Cardiac muscle cell (in vitro differentiated cells and primary cell): Measurements from ENCODE around the gene U2SURP. TPM values are rescaled to one million over a fixed set of nuclear protein-coding genes. Genes with fewer than 3 reads are reported as not detected.
"Not testable (repeated sequence)": the region's sequence is repeated elsewhere in the genome, so short reads cannot be mapped to it uniquely, and the experiment has no call there.

ENCODE experiments used
- DNase-seq, 2 donors: peaks; one replicate each; pipeline versions ENCODE4 v3.0.0 to v3.0.0-alpha.2; 2010 to 2017; ENCODE audit warnings: low read depth in 1 of 2, low spot score in 1 of 2
- H3K27ac ChIP-seq: fragments of 200-600 bp; sonication (generic); 2 replicates; pipeline ENCODE4 v1.5.1; 2016
- H3K27me3 ChIP-seq: fragments of 200-600 bp; sonication (generic); 2 replicates; pipeline ENCODE4 v1.6.0; 2016; ENCODE audit warnings: control low read depth
- H3K36me3 ChIP-seq: fragments of 200-600 bp; sonication (generic); 2 replicates; pipeline ENCODE4 v1.5.1; 2016; ENCODE audit warnings: control low read depth
- H3K4me1 ChIP-seq: fragments of 200-600 bp; sonication (generic); 2 replicates; pipeline ENCODE4 v1.8.1; 2017; ENCODE audit warnings: low read depth, mild to moderate bottlenecking, mixed run types
- H3K4me3 ChIP-seq: fragments of 200-600 bp; sonication (generic); 2 replicates; pipeline ENCODE4 v1.5.1; 2016; ENCODE audit warnings: mild to moderate bottlenecking
- H3K9me3 ChIP-seq: fragments of 200-600 bp; sonication (generic); 2 replicates; pipeline ENCODE4 v1.5.1; 2017; ENCODE audit warnings: low read depth, mild to moderate bottlenecking, control low read depth
- polyA plus RNA-seq: library from polyadenylated mRNA; unstranded; fragments of >200 nt; fragmentation: Nextera tagmentation; extraction: Ambion mirVana; gene quantifications from 2 replicates; pipeline ENCODE4 v1.2.1, GENCODE V29; 2016
- total RNA-seq: library from RNA; depleted of rRNA; stranded (reverse); fragments of >200 nt; gene quantifications from 2 replicates; pipeline ENCODE4 v1.2.3, GENCODE V29; 2016
- TF ChIP-seq, protein P1 (sequence below): IDR thresholded peaks from 2 replicates; pipeline ENCODE4 v1.5.1; 2012; ENCODE audit warnings: low read depth, mild to moderate bottlenecking, low read length

Gene U2SURP
- total and polyA plus RNA-seq, 2 experiments from 2014 or later, result 66.4 to 89.0 TPM

DNA sequence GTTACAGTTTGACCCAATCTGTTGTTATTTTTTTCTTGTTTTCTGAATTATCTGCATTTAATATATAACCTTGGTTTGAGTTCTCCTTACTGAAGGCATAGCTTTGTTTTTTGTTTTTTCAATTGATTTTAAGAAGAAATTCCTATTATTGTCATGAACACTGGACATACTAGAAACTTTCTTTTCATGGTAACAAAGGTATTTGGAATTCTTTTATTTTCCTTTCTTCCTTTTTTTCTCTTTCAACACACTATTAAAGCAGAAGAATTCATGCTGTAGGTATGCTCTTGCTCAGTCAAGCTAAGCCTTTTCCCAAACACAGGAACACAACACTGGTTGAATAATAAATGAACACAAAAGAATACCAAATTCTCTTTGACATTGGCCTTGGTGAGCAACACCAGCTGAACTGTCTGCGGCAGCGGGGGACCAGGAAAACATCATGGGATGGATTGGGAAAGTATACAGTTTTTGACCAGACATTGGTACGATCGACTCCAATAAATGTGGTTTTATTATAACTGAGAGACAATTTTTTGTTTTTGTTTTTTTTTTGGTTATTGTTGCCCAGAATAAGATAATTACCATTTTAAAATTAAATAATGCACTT lies 23.1 kb downstream of the U2SURP start:
- no peak for DNase-seq
- TF ChIP-seq, protein P1, sequence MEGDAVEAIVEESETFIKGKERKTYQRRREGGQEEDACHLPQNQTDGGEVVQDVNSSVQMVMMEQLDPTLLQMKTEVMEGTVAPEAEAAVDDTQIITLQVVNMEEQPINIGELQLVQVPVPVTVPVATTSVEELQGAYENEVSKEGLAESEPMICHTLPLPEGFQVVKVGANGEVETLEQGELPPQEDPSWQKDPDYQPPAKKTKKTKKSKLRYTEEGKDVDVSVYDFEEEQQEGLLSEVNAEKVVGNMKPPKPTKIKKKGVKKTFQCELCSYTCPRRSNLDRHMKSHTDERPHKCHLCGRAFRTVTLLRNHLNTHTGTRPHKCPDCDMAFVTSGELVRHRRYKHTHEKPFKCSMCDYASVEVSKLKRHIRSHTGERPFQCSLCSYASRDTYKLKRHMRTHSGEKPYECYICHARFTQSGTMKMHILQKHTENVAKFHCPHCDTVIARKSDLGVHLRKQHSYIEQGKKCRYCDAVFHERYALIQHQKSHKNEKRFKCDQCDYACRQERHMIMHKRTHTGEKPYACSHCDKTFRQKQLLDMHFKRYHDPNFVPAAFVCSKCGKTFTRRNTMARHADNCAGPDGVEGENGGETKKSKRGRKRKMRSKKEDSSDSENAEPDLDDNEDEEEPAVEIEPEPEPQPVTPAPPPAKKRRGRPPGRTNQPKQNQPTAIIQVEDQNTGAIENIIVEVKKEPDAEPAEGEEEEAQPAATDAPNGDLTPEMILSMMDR, result no peak
- no peak overlapping the region for H3K4me3 ChIP-seq
- H3K36me3 ChIP-seq, result peaks cover 76% of the 10 kb centered on the region
- H3K27me3 ChIP-seq, result no peaks in the 10 kb centered on the region
- no peak overlapping the region for H3K27ac ChIP-seq
- H3K4me1 ChIP-seq, result no peaks in the 10 kb centered on the region
- H3K9me3 ChIP-seq, result no peaks in the 10 kb centered on the region

DNA sequence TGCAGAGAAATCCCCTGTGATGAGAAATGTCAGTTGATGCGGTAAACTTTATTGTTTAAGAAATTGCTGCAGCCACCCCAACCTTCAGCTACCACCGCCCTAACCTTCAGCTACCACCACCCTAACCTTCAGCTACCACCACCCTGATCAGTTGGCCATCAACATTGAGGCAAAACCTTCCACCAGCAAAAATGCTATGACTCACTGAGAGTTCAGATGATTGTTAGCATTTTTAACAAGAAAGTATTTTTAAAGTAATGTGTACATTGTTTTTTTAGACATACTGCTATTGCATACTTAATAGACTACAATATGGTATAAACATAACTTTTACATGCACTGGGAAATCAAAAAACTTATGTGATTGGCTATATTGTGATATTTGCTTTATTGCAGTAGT lies 30.0 kb downstream of the U2SURP start:
- Histone ChIP-seq H3K36me3 (peaks cover 58% of the 10 kb centered on the region), H3K4me1 (no peaks in the 10 kb centered on the region), H3K4me3 (no peak overlapping the region), H3K27me3 (no peaks in the 10 kb centered on the region), H3K27ac (no peak overlapping the region), H3K9me3 (no peaks in the 10 kb centered on the region)
- TF ChIP-seq, protein P1, result no peak
- DNase-seq, result no peak

DNA sequence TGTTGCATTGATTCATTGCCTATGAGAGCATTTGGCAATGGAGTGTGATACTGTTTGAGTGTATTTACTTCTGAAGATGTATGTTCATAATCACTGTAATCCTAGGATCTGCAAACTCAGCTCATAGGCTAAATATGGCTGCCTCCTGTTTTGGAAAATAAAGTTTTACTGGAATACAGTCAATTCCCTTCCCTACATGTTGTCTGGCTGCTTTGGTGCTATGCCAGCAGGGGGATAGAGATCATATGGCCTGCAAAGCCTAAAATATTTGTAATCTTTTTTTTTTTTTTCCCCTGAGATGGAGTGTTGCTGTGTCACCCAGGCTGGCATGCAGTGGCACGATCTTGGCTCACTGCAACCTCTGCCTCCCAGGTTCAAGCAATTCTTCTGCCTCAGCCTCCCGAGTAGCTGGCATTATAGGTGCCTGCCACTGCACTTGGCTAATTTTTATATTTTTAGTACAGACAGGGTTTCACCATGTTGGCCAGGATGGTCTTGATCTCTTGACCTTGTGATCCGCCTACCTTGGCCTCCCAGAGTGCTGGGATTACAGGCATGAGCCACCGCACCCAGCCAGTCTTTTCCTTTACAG lies 30.5 kb downstream of the U2SURP start:
- not testable (repeated sequence) for H3K27ac ChIP-seq, H3K4me3 ChIP-seq, DNase-seq, H3K4me1 ChIP-seq, H3K27me3 ChIP-seq, H3K9me3 ChIP-seq
- peaks cover 61% of the 10 kb centered on the region for H3K36me3 ChIP-seq

DNA sequence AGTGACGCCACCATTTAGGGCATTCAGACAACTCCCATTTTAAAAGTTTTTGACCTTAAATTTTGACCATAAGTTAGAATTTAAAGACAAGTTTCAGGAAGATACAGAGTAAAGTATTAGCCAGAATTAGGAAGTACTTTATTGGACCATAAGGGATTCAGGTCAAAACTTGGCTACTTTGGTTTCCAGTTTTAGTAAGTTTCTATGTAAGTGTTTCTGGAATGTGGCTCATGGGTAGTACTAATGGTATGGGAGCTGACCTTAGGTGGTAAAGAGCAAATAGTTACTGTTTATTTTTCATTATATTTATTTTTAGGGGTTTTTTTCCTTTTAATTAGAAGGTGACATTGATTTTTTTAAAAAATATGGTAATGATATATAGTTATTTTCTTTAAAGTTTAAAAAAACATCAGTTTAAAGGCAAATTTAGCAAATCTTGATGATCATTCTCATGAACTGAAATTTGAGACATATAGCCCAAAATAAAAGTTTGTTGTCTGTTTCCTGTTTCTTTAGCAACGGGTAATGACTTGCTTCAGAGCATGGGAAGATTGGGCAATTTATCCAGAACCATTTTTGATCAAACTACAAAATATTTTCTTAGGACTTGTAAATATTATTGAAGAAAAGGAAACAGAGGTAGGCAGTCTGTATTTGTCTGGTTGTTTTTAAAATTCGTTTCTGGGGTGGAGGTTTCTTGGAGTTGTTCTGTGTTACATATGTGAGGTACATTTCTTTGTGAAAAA lies 34.3 kb downstream of the U2SURP start:
- H3K9me3 ChIP-seq, result no peaks in the 10 kb centered on the region
- no peak overlapping the region for H3K4me3 ChIP-seq
- no peaks in the 10 kb centered on the region for H3K27me3 ChIP-seq
- H3K27ac ChIP-seq, result no peak overlapping the region
- TF ChIP-seq, protein P1, result no peak
- DNase-seq, result peak in 1 of 2 donors; percentile 63
- H3K36me3 ChIP-seq, result peaks cover 54% of the 10 kb centered on the region
- H3K4me1 ChIP-seq, result no peaks in the 10 kb centered on the region

DNA sequence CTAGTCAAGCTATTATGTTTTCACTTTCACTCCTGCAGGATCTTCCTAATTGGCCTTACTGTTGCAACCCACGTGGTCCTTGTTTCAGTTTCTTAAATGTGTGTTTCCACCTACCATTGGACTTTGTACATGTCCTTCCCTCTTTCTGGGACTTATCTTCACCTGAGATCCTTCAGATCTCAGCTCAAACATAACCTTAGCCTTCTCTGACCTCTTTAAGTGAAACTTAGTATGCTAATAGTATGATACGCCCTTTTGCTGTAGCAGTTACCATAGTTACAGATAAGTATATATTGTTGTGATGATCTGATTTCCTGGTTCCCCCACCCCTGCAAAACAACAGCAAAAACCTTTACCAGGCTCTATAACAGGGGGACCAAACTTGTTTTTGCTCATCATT lies 35.2 kb downstream of the U2SURP start:
- Histone ChIP-seq H3K4me1 (no peaks in the 10 kb centered on the region), H3K4me3 (no peak overlapping the region), H3K27me3 (no peaks in the 10 kb centered on the region), H3K9me3 (no peaks in the 10 kb centered on the region), H3K27ac (no peak overlapping the region), H3K36me3 (peaks cover 57% of the 10 kb centered on the region)
- DNase-seq, result no peak
- TF ChIP-seq, protein P1, result no peak

DNA sequence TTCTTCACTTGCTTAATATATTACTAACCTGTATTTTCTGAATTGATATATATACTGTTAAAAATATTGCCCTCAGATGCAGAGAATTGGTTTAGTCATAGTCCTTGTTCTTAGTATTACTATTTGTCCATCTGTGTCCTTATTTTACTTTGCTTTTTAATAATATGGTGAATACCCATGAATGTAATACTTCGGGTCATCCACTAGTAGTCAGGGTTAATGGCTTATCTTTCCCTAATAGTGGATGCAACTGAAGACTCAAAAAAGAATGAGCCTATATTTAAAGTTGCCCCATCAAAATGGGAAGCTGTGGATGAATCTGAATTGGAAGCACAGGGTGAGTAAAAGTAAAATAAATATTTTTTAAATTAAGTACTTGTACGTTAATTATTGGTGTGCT lies 36.5 kb downstream of the U2SURP start:
- Histone ChIP-seq H3K4me1 (no peaks in the 10 kb centered on the region), H3K36me3 (peaks cover 53% of the 10 kb centered on the region), H3K27ac (no peak overlapping the region), H3K4me3 (no peak overlapping the region), H3K27me3 (no peaks in the 10 kb centered on the region), H3K9me3 (no peaks in the 10 kb centered on the region)
- no peak for DNase-seq
- TF ChIP-seq, protein P1, result no peak
